NCI-H2227 (cell line): ENCODE results near the gene RNASE8.
"Not testable (repeated sequence)": the region's sequence is repeated elsewhere in the genome, so short reads cannot be mapped to it uniquely, and the experiment has no call there.

Experiments used
- DNase-seq: peaks from one replicate; lab custom pipeline; 2025; ENCODE audit not compliant: unreplicated experiment; lab: John Stamatoyannopoulos, UW

The RNASE8 gene, protein sequence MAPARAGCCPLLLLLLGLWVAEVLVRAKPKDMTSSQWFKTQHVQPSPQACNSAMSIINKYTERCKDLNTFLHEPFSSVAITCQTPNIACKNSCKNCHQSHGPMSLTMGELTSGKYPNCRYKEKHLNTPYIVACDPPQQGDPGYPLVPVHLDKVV

DNA sequence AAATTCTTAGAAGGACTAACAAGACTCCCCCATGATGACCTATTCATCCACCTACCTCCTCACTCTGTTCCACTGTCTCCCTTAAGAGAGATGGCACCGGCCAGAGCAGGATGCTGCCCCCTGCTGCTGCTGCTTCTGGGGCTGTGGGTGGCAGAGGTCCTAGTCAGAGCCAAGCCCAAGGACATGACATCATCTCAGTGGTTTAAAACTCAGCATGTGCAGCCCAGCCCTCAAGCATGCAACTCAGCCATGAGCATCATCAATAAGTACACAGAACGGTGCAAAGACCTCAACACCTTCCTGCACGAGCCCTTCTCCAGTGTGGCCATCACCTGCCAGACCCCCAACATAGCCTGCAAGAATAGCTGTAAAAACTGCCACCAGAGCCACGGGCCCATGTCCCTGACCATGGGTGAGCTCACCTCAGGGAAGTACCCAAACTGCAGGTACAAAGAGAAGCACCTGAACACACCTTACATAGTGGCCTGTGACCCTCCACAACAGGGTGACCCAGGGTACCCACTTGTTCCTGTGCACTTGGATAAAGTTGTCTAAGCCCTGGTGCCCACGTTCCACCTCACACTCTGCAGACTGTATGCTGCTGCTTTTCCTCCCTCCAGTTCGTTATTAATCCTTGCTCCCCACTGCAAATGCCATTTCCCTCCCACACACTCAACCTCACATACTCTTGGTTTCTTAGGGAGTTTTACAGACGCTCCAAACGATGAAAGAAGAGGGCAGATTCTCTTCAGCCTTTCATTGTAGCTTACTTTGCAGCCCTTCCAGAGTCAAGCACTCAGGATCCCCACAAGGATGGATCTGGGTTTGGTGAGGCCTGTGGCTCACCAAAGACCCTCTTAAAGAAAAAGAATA lies at the start of gene RNASE8:
Gene RNASE8 (plus strand): TSS at position 20 of the 873 bp plus-strand sequence. CDS start 71 bp downstream, at position 91.
- no peak for DNase-seq

DNA sequence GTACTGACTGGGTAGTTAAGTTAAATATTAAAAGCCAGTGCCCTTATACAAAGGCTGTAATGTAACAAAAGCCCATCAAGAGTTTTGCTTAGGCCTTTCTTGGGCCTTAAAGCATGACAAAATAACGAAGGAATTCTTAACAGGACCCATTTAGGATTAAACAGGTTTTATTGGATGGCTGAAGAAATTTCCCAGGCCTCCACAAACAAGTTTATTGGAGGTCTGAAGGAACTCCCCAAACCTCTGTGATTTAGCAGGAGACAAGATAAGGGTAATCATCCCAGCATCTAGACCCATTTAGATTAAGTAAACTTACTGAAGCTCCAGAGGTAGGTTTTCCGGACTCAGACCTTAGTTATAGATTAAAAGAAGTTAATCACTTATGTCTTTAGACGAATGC lies 47.9 kb upstream of the RNASE8 start:
- DNase-seq, result not testable (repeated sequence)

DNA sequence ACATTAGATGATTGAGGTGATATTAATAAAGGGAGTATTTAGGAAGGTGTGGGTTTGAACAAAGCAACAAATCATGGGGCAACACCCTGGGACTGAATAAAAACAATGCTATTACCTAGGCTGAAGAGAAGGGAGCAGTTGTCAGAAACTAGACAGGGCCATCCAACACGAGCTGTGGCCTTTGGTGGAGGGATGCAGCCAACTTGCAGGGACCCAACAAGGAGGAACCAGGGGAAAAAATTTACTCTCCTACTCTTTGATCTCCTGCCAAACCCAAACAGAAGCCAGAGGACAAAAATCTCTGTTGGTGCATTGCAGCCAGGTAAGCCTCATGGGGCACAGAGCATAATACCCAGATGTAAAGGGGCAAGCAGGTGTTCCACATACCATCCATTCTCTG lies 46.5 kb upstream of the RNASE8 start:
- DNase-seq, result no peak

DNA sequence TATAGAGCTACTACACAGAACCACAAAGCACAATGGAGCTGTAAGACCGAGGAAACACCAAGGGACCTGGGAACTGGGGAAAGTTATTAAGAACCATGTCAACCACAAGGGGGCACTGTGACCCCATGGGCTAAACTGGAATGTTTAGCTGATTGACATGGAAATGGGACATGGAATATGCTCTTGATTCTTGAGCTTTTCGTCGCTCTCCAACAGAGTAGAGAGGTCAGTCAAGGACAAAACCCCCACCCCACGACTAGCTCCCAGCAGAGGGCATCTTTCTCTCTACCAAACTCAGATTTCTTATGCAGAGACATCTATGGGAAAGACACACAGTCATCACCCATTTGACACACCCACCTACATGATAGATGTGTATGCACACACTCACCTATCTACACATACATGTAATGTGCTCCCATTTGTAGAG lies 42.8 kb upstream of the RNASE8 start:
- DNase-seq, result peak; percentile 90

DNA sequence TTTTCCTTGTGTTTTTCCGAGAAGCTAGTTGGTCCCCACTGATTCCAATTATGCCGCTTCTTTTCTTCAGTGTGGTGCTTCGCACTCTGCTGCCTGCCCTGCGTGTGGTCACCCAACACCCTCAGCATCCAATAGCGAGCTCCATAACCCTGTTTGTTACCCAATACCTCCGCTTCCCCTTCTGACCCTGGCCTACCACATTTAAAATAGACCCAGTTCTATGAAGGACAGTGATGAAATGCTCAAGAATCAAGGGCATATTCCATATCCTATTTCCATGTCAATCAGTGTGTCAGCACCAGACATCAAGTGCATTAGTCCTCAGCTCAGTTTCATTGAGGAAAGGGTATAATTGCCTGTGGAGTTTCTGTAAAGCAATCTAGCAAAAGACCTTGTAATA lies 42.3 kb upstream of the RNASE8 start:
- DNase-seq, result no peak

DNA sequence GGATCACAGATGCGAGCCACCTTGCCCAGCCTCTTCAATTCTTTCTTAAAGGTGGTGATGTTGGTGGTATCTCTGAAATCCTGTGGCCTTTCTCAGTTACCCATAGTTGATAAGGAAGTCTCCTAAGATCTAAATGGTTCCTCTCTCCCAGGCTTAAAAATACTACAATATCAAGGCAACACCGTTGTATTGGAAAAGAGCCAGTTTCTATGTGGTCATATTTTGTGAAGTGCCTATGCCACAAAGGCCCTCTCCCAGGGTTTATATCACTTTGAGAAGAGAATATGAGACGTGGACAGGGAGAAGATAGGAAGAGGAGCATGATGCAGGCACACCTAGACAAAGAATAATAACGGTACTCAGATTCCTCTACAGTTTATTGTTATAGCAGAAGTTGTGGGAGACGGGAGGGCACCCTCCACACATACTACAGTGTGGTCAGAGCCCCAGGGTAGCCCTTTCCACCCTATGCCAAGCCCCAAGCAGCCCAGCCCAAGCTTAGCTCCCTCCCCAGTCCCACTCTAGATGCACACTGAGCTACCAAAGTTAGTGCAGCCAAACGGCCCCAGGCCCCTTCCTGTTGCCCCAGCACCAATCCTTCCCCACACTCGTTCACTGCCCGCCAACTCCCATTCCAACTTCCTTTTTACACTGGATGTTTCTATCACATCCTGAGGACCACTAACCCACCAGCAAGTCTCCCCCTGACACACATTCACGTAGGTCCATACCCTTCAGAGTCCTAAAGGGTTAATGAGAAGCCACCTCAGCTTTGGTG lies 41.0 kb upstream of the RNASE8 start:
- no peak for DNase-seq

DNA sequence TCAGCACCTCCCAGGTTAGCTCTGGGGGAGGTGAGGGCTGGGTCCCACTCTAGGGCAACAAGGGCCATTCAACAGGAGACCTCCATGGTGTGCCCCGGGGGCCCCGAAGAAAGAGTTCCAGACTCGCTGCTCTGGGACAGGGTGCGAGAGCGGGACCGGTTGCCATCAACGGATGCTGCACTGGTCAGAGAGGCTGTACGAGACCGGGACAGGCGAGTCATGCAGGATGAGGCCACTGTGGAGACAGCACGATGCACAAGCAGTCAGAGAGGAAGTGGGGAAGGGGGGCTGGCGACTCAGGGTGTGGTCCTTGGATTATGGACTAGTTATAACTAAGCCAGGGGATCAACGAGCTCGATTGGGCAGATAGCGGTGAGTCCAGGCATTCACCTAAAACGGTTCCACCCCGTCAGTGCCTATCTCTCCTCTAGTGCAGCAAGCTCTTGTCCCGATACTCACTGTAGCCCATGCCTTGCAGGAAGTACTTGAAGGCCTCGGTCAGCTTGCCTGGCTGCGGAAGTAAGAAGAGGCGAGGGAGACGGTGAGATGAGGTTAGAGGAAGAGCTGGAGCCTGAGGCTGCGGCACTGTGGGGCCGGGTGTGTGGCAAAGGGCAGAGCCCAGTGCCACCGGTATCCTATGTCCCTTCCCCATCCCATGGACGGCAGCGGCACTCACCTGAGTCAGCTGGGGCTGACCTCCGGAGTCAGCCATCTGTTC lies 39.9 kb upstream of the RNASE8 start:
- no peak for DNase-seq

DNA sequence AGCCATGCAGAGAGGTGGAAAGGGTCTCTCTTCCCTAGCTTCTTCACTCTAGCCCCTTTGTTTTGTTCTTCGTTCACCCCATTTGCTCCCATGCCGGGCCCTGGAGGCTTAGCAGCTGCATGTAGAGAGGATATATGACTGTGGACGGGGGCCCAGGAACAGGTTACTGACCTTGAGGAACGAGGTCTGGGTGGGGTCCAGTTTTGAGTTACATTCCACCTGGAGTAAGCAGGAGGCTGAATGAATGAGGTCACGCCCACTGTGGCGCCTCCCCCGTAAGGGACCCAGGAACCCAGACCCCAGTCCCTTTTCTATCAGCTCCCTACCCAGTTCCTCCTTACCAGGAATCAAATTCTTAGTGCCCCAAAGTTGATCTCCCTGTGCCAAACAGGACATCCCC lies 39.3 kb upstream of the RNASE8 start:
- no peak for DNase-seq

DNA sequence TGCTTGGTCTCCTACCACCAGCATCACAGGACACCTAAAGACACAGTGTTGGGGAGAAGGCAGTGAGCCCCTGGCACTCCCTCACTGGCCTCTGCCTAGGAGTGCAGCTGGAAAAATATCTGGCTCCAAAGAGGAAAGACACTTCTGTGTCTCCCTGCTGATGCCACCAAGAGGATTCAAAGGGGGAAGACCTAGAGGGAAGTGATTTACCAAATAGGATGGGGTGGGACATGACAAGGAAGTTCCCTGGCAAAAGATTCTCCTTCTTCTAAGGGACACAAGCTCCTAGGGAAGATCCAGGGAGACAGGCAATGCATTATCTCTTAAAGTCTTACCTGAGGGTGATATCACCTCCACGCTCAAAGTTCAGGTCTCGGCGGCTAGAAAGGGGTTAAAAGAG lies 38.8 kb upstream of the RNASE8 start:
- DNase-seq, result no peak

DNA sequence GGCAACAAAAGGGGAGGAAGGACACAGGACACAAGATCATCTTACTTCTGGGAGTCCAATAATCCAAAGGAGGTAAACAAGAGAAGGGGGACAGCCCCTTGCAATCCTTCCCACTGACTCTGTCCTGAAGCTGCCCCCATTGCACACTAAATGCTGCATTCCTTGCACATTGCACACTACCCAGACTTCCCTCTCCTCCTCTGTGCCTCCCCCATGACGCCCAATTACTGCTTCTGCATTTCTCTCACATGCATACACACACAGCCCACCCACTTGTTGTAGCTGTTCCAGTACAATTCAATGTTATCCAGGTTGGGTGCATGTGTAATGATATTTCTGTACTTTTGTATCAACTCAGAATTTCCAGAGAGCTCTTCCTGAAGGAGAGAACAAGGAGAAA lies 38.3 kb upstream of the RNASE8 start:
- DNase-seq, result no peak

DNA sequence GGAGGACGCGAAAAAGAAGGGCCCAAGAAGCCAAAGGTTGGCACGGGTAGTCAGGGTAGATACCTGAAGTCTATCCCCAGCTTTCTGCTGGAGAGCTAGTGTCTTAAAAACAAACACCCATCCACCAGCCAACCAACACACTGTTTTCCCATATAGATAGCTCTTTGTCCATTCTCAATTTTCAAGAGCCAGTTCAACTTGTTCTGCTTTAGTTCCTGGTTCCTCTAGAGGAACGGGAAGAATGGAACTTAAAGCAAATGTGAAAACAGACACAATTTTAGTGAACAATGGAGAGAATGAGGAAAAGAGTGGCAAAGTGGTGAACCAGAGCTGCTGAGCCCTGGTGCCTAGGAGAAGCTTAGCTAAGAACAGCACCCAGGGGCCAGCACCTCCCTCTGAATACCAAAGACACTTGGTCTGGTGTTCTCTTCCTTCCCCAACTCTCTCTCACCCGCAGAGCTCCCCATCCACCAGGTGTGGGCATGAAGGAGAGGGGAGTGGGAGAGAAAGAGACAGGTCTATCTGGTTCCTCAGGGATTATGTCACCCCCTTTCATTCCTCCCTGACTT lies 36.6 kb upstream of the RNASE8 start:
- no peak for DNase-seq

DNA sequence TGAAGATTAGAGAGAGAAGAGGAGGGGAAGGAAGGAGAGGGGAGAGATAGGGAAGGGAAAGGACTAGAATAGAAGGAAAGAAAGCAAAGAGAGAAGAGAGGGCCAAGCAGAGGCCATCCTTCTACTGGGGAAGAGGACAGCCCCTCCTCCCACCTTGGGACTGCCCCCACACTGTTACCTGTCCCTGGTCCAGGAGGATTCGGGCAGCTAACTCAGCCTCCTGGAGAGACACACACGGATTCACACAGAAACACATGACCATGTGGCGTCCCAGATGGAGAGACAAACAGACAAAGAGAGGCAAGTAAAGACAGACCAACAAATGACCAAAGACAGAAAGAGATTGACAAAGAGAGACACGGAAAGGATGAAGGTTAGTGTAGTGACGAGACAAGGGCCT lies 34.9 kb upstream of the RNASE8 start:
- no peak for DNase-seq

DNA sequence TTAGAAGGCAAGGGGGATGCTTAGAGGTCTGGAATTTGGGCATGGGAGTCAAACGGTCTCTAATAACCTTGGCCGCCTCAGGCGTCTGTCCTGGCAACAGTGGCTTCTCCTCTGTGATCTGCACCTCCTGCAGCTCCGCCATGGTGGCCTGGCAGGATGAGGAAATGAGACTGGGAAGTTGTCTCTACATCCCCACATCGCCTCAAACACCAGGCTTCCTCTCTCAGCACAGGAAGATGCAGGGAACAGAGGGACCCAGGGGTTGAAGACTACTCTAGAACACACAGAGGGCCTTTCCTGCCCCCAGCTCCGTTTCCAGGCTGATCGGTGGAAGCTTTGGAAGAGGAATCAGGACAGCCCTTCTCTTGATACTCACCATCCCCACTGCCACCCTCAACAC lies 34.4 kb upstream of the RNASE8 start:
- no peak for DNase-seq

DNA sequence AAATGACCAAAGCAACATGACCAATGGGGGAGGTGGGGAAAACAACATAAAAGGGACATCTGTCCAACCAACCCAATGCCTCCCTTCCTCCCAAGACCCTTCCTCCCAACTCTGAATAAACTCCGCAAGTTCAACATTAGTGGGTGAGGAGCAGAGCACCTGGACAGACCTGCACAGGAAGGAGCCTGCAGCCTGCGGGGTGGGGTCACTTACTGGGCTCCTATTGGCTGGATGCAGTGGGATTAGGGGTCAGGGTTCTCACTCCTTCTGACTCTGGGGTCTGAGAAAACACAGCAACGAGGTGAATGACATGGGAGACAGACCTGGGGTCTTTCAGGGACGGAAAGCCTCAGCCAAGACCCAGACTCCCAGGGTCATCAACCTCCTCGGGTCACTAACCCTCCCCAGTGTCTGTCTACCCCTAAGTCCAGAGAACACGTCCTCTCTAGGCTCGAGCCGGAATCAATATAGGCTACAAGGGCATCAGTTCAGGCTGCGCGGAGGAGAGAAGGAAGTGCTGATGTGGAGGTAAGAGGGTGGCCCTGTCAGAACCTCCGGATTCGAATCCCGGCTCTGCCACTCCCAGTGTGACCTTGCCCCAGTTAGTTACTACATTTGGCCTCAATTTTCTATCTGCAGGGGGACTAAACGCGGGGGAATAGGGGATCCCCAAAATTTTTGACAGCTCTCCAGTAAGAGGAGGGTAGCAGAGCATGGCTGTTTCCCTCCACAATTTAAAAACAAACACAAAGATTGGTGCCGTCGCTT lies 33.6 kb upstream of the RNASE8 start:
- no peak for DNase-seq

DNA sequence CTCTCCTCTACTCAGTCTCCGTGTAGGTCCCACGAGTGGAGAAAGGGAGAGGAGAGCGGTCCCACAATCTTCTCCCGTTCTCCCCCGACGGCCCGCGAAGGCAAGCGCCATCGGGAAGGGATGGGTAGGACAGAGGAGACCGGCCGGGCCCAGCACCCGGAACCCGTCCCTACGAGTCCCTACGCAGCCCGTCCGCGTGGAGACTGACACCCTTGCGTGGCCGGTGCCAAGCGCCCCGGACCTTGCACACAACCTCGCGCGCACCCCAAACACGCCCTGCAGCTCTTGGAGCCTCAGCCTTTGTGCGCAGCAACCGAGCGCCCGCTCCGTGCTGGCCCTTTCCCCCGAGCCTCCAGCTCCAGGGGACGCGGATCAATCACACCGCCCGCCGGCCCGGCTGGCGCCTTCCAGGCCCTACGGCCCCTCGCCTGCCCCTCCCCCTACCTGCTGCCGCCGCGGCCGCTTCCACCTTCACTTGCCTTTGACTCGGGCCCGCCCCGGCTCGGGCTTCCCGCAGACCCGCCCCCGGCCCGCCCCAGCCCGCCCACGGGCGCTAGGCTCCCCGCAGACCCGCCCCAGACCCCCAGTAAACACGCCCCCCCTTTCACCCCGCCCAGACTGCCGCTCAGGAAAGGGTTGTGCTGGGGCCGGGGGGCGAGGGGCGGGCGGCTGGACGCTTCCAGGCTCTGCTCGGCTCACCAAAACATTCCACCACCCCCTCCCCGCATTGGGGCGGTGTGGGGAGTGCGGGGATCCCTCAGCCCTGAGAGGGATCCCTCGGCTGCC lies 32.8 kb upstream of the RNASE8 start, which contains the start of gene NDRG2:
Gene NDRG2 (minus strand): TSS at position 477 of the 786 bp plus-strand sequence. CDS start 1,746 bp downstream, outside the sequence.
- DNase-seq, result peak; percentile 82

DNA sequence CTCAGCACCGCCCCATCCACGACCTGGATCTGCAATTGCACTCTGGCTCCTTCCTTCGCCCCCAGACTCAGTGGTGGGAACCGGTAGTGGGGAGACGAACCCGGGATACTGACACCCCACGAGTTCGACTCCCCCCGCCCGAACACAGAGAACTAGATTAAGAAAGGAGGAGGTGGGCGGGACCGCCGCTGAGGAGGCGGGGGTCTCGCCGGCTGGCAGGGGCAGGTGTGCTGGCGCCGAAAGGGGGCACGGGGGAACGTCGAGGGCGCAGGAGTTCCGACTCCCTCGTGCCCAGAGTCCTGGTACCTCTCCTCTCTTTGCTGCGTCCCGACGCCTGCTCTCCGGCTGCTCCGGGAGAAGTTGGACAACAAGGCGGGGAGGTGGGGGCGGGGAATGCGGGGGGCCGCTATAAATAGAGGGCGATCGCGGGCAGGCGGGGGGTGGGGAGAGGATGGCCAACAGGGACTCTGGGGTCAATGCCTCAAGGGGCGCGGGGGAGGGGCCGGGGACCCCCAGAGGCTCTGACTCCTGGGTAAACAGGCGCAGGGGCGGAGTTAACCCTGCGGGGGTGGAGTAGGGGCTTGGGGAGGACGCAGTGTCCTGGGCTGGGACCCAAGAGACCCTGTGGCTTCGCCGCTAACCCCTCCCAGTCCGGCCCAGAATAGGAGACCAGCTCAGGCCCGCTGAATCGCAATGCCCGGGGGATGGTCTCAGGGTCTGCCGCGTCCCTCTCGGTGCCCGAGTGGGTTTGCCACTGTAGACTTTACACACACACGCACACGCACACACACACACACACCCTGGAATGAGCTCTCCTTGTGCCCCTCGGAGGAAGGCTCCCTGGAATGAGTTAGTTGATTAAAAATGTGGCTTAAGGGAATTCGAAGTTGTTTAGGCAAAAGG lies 32.0 kb upstream of the RNASE8 start:
- DNase-seq, result peak; percentile 53

DNA sequence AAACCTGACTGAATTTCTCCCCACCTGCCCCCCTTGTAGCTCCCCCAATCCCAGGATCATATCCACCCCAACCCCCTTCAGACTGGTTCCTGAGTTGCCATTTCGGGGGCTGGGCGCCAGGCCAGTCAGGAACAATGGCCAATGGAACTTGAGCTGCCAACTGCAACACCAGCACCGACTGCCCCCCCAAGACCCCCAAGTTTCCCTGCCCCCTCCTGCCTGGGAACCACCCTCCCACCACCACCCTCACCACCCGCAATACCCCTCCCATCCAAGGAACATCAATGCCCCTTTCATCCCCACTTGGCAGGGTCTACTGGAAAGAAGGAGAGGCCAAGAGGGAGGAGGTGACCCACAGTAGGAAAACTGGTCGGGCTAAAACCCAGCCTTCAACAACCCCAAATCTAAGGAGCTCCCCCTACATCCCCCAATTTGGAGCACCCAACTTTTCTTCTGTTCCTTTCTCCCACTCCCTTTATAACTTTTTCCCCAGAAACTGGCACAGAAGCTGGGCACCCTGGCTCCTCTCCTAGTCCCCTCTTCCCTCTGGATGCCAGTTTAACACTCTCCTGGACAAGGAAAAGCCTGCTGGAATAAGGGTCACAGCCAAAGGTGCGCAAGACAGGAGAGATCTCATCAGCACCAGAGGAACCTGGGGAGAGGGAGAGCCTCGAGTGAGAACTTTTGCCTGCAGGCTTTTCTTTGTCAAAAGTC lies 31.2 kb upstream of the RNASE8 start:
- no peak for DNase-seq

DNA sequence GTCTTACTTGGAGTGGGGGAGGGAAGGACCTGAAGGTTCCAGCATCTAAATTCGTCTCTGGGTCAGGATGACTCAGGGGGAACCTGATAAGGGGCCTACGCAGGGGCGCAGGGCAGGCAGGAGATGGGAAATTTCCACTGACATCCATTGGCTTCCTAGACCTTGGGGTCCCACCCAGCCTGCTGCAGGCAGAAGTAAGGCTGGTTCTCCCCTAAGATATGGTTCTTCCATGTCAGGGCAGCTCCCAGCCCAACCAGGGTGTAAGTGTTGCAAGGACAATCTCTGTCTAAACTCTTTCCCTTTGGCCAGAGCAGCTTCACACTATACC lies 30.7 kb upstream of the RNASE8 start:
- DNase-seq, result no peak
